H9 (cell line): ENCODE results near the gene MIGA2. TPM values are rescaled to one million over a fixed set of nuclear protein-coding genes. Genes with fewer than 3 reads are reported as not detected.

Experiments used
- DNase-seq: peaks from one replicate; pipeline ENCODE4 v3.0.0-alpha.2; 2017
- H2AFZ ChIP-seq: one replicate; pipeline ENCODE4 v1.6.1; 2013; ENCODE audit warnings: mild to moderate bottlenecking, low read length, control low read depth, moderate library complexity
- H2AK5ac ChIP-seq: 2 replicates; pipeline ENCODE4 v1.6.1; 2013; ENCODE audit warnings: low read length, control low read depth, mixed read lengths; ENCODE audit not compliant: insufficient read length
- H2BK120ac ChIP-seq: one replicate; pipeline ENCODE4 v1.6.1; 2013; ENCODE audit warnings: low read depth, mild to moderate bottlenecking, low read length, control low read depth, inconsistent platforms; ENCODE audit not compliant: poor library complexity, severe bottlenecking
- H2BK12ac ChIP-seq: 2 replicates; pipeline ENCODE4 v1.6.1; 2013; ENCODE audit warnings: low read length, control low read depth, mixed read lengths, low read depth; ENCODE audit not compliant: insufficient read length
- H2BK15ac ChIP-seq: 2 replicates; pipeline ENCODE4 v1.6.1; 2013; ENCODE audit warnings: low read depth, low read length, control low read depth
- H2BK20ac ChIP-seq: one replicate; pipeline ENCODE4 v1.6.1; 2013; ENCODE audit warnings: low read depth, mild to moderate bottlenecking, low read length, control low read depth, inconsistent platforms; ENCODE audit not compliant: poor library complexity, severe bottlenecking
- H2BK5ac ChIP-seq: 2 replicates; pipeline ENCODE4 v1.6.1; 2013; ENCODE audit warnings: low read length, control low read depth, mixed read lengths; ENCODE audit not compliant: insufficient read length
- H3K14ac ChIP-seq: 2 replicates; pipeline ENCODE4 v1.6.1; 2013; ENCODE audit warnings: low read length, control low read depth; ENCODE audit not compliant: insufficient read depth
- H3K18ac ChIP-seq: 2 replicates; pipeline ENCODE4 v1.6.1; 2013; ENCODE audit warnings: low read depth, mild to moderate bottlenecking, mixed read lengths, low read length, control low read depth; ENCODE audit not compliant: insufficient read length
- H3K23ac ChIP-seq: 2 replicates; pipeline ENCODE4 v1.6.1; 2013; ENCODE audit warnings: low read length, control low read depth, mixed read lengths, low read depth; ENCODE audit not compliant: insufficient read length
- H3K23me2 ChIP-seq: 2 replicates; pipeline ENCODE4 v1.6.1; 2013; ENCODE audit warnings: low read depth, mild to moderate bottlenecking, mixed read lengths, low read length, control low read depth; ENCODE audit not compliant: insufficient read length, poor library complexity, severe bottlenecking
- H3K27ac ChIP-seq: 2 replicates; pipeline ENCODE4 v1.5.1; 2013; ENCODE audit warnings: low read length, control low read depth, mixed read lengths, low read depth; ENCODE audit not compliant: insufficient read length
- H3K27me3 ChIP-seq: 2 replicates; pipeline ENCODE4 v1.6.1; 2013; ENCODE audit warnings: low read length, control low read depth, inconsistent platforms; ENCODE audit not compliant: insufficient read depth
- H3K4ac ChIP-seq: 2 replicates; pipeline ENCODE4 v1.6.1; 2013; ENCODE audit warnings: low read depth, mild to moderate bottlenecking, control low read depth, inconsistent platforms, low read length, moderate library complexity
- H3K4me1 ChIP-seq: 2 replicates; pipeline ENCODE4 v1.6.1; 2013; ENCODE audit warnings: low read length, control low read depth, inconsistent platforms; ENCODE audit not compliant: insufficient read depth
- H3K4me2 ChIP-seq: 2 replicates; pipeline ENCODE4 v1.6.1; 2013; ENCODE audit warnings: low read length, control low read depth, mixed read lengths; ENCODE audit not compliant: insufficient read length, insufficient read depth
- H3K56ac ChIP-seq: 2 replicates; pipeline ENCODE4 v1.6.1; 2013; ENCODE audit warnings: low read depth, mild to moderate bottlenecking, mixed read lengths, low read length, control low read depth; ENCODE audit not compliant: insufficient read length
- H3K79me1 ChIP-seq: 2 replicates; pipeline ENCODE4 v1.6.1; 2013; ENCODE audit warnings: low read depth, mild to moderate bottlenecking, moderate library complexity, low read length, control low read depth, inconsistent platforms; ENCODE audit not compliant: insufficient read depth, poor library complexity, severe bottlenecking
- H3K79me2 ChIP-seq: 2 replicates; pipeline ENCODE4 v1.6.1; 2013; ENCODE audit warnings: low read length, control low read depth, inconsistent platforms; ENCODE audit not compliant: insufficient read depth
- H3K9ac ChIP-seq: 2 replicates; pipeline ENCODE4 v1.6.1; 2013; ENCODE audit warnings: low read length, control low read depth, mixed read lengths; ENCODE audit not compliant: insufficient read length; ENCODE audit errors: extremely low read depth
- H3K9me3 ChIP-seq: one replicate; pipeline ENCODE4 v1.6.1; 2013; ENCODE audit warnings: low read depth, low read length, inconsistent platforms; ENCODE audit not compliant: control insufficient read depth
- H3T11ph ChIP-seq: one replicate; pipeline ENCODE4 v1.6.1; 2013; ENCODE audit warnings: mild to moderate bottlenecking, low read length, control low read depth, inconsistent platforms
- H4K20me1 ChIP-seq: one replicate; pipeline ENCODE4 v1.6.1; 2013; ENCODE audit not compliant: control insufficient read depth, insufficient read length, insufficient read depth
- H4K5ac ChIP-seq: 2 replicates; pipeline ENCODE4 v1.6.1; 2013; ENCODE audit warnings: low read depth, mild to moderate bottlenecking, mixed read lengths, low read length, control low read depth; ENCODE audit not compliant: insufficient read length
- H4K8ac ChIP-seq: replicated peaks from 2 replicates; pipeline ENCODE4 v1.6.1; 2013; ENCODE audit warnings: low read length, control low read depth, mixed read lengths, low read depth; ENCODE audit not compliant: insufficient read length
- H4K91ac ChIP-seq: 2 replicates; pipeline ENCODE4 v1.6.1; 2013; ENCODE audit warnings: low read depth, mild to moderate bottlenecking, moderate library complexity, mixed read lengths, low read length, control low read depth; ENCODE audit not compliant: insufficient read length
- H3K27ac Mint-ChIP-seq, 3 experiments: 2 replicates in 2 of 3; 3 replicates in 1 of 3; pipeline ENCODE4 v1.8.0; 2020 to 2021; ENCODE audit warnings: mixed read lengths in 3 of 3, mild to moderate bottlenecking in 1 of 3, moderate library complexity in 1 of 3
- H3K27me3 Mint-ChIP-seq: 2 replicates; pipeline ENCODE4 v1.8.0; 2021; ENCODE audit warnings: low read depth, mild to moderate bottlenecking, moderate library complexity, mixed read lengths
- H3K36me3 Mint-ChIP-seq, 3 experiments: 2 replicates in 2 of 3; 3 replicates in 1 of 3; pipeline ENCODE4 v1.8.0; 2020 to 2021; ENCODE audit warnings: low read depth in 3 of 3, mixed read lengths in 3 of 3; ENCODE audit not compliant: insufficient read depth in 1 of 3
- H3K4me1 Mint-ChIP-seq, 2 experiments: 2 replicates each; pipeline ENCODE4 v1.8.0; 2020; ENCODE audit warnings: mixed read lengths in 2 of 2
- H3K4me3 Mint-ChIP-seq, 2 experiments: 2 replicates in 1 of 2; 3 replicates in 1 of 2; pipeline ENCODE4 v1.8.0; 2020 to 2021; ENCODE audit warnings: mild to moderate bottlenecking in 2 of 2, mixed read lengths in 2 of 2, moderate library complexity in 1 of 2
- H3K9me3 Mint-ChIP-seq, 2 experiments: 2 replicates in 1 of 2; 3 replicates in 1 of 2; pipeline ENCODE4 v1.8.0; 2020; ENCODE audit warnings: mild to moderate bottlenecking in 2 of 2, mixed read lengths in 2 of 2, moderate library complexity in 1 of 2
- WGBS: extraction: QIAGEN DNeasy Blood & Tissue Kit; methylation state at CpG from one replicate; pipeline ENCODE4 v1.1.7; 2013; ENCODE audit warnings: missing lambda C conversion rate, low lambda C conversion rate, mixed read lengths; ENCODE audit not compliant: insufficient read length; ENCODE audit errors: extremely low coverage; 5-methylcytosine and 5-hydroxymethylcytosine counted together
- total RNA-seq: library from RNA; stranded (reverse); gene quantifications from 2 replicates; pipeline ENCODE4 v1.2.1, GENCODE V29; 2021
- TF ChIP-seq, protein P1 (sequence below): fragments of 200-600 bp; sonication (generic); conservative IDR thresholded peaks from 3 replicates; pipeline ENCODE4 v1.8.0; 2021; ENCODE audit warnings: antibody characterized with exemption, mild to moderate bottlenecking

The MIGA2 gene
- total RNA-seq, 1 experiment from 2014 or later: 37.8 TPM

DNA sequence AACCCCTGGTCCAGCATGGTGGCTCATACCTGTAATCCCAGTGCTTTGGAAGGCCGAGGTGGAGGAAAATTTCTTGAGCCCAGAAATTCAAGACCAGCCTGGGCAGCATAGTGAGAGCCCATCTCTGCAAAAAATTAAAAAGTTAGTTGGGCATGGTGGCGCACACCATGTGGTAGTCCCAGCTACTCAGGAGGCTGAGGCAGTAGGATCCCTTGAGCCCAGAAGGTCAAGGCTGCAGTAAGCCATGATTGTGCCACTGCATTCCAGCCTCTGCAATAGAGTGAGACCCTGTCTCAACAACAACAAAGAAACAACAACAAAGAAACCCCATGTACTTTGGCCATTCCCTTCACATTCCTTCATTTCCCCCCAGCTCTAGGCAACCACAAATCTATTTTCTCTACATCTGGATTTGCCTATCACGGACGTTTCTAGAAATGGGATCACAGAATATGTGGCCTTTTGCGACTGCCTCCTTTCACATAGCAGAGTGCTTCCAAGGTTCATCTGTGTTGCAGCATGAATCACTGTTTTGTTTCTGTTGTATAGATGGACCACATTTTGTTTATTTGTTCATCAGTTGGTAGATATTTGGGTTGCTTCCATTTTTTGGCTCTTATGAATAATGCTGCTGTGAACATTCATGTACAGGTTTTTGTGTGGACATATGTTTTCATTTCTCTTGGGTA lies 17.9 kb downstream of the MIGA2 start:
- Mint-ChIP-seq H3K27me3 (no peaks in the 10 kb centered on the region), H3K9me3 (no peaks in the 10 kb centered on the region), H3K4me1 (no peaks in the 10 kb centered on the region), H3K4me3 (no peak overlapping the region), H3K36me3 (peaks cover 7 to 39% (median 20%) of the 10 kb centered on the region in 3 experiments; a peak in 6 of 7 replicates), H3K27ac (no peak overlapping the region; a peak in 3 of 7 replicates)
- Histone ChIP-seq H4K5ac (no peak overlapping the region), H2BK12ac (no peak overlapping the region), H3K4ac (no peak overlapping the region), H2BK5ac (no peak overlapping the region), H3K23me2 (no peaks in the 10 kb centered on the region), H3K56ac (no peak overlapping the region), H3K23ac (no peak overlapping the region), H2AK5ac (no peak overlapping the region), H3K18ac (no peak overlapping the region), H3K27ac (no peak overlapping the region), H2AFZ (no peak overlapping the region), H3K79me2 (no peaks in the 10 kb centered on the region), H3K27me3 (no peaks in the 10 kb centered on the region), H2BK20ac (no peak overlapping the region), H3K4me2 (no peak overlapping the region), H3T11ph (no peak overlapping the region), H3K14ac (no peak overlapping the region), H4K20me1 (peaks cover under 1% of the 10 kb centered on the region), H3K79me1 (no peaks in the 10 kb centered on the region), H3K9ac (no peak overlapping the region), H2BK15ac (no peak overlapping the region), H4K91ac (no peak overlapping the region), H2BK120ac (no peak overlapping the region), H3K4me1 (no peaks in the 10 kb centered on the region), H4K8ac (no peak overlapping the region), H3K9me3 (no peaks in the 10 kb centered on the region)
- DNase-seq: no peak
- TF ChIP-seq, protein P1, sequence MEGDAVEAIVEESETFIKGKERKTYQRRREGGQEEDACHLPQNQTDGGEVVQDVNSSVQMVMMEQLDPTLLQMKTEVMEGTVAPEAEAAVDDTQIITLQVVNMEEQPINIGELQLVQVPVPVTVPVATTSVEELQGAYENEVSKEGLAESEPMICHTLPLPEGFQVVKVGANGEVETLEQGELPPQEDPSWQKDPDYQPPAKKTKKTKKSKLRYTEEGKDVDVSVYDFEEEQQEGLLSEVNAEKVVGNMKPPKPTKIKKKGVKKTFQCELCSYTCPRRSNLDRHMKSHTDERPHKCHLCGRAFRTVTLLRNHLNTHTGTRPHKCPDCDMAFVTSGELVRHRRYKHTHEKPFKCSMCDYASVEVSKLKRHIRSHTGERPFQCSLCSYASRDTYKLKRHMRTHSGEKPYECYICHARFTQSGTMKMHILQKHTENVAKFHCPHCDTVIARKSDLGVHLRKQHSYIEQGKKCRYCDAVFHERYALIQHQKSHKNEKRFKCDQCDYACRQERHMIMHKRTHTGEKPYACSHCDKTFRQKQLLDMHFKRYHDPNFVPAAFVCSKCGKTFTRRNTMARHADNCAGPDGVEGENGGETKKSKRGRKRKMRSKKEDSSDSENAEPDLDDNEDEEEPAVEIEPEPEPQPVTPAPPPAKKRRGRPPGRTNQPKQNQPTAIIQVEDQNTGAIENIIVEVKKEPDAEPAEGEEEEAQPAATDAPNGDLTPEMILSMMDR: no peak
- WGBS: no CpG with 5 or more reads among the region's 5 CpGs
